Colonic mucosa (tissue), 4 donors: ENCODE results near the gene PIGT. TPM values are rescaled to one million over a fixed set of nuclear protein-coding genes. Genes with fewer than 3 reads are reported as not detected.
"Not testable (repeated sequence)": the region's sequence is repeated elsewhere in the genome, so short reads cannot be mapped to it uniquely, and the experiment has no call there.

Source experiments
- DNase-seq: peaks from one replicate; pipeline ENCODE4 v3.0.0-alpha.2; 2020
- H3K27ac ChIP-seq: fragments of 200-600 bp; one replicate; pipeline ENCODE4 v1.8.0; 2021
- H3K27me3 ChIP-seq: fragments of 200-600 bp; one replicate; pipeline ENCODE4 v1.8.0; 2021
- H3K36me3 ChIP-seq: fragments of 200-600 bp; one replicate; pipeline ENCODE4 v1.8.0; 2021
- H3K4me1 ChIP-seq: fragments of 200-600 bp; one replicate; pipeline ENCODE4 v1.8.0; 2021; ENCODE audit warnings: mild to moderate bottlenecking
- H3K4me3 ChIP-seq: fragments of 200-600 bp; one replicate; pipeline ENCODE4 v1.8.0; 2021
- H3K9ac ChIP-seq, 2 donors: one replicate each; pipeline ENCODE4 v1.7.0; 2013; ENCODE audit warnings: control low read depth in 2 of 2, low read depth in 2 of 2, low read length in 2 of 2
- H3K9me3 ChIP-seq: fragments of 200-600 bp; one replicate; pipeline ENCODE4 v1.8.0; 2021
- CTCF ChIP-seq: fragments of 200-600 bp; IDR thresholded peaks from one replicate; pipeline ENCODE4 v1.8.0; 2022; ENCODE audit warnings: antibody characterized with exemption, mild to moderate bottlenecking
- intact Hi-C: fragments of 100-400 bp; cut with DNase I; formaldehyde crosslinking; loops from one replicate; pipeline ENCODE4 v1.14.1; 2022
- microRNA-seq: library from miRNA; unstranded; fragments of <30 nt; microRNA quantifications from one replicate; pipeline ENCODE4, GENCODE V29; 2019
- total RNA-seq, 2 donors: library from RNA; stranded (reverse); fragmentation: NEBNext Ultra II Directional in 1 of 2; extraction: Animal tissue kit (Norgen Biotek cat#: 25700) in 1 of 2; gene quantifications; one replicate each; pipeline ENCODE4 v1.2.1, GENCODE V29; 2021
- donor health status: healthy.
- donor health status: DM: no; HTN: no; CAD: no.
- donor health status: DM: no; HTN: no; CAD: no.

The PIGT gene
- total RNA-seq, 2 donors from 2014 or later, result 129 to 140 TPM

GRCh38 chr20:45470937-45471336, 55.0 kb downstream of the PIGT start:
- Histone ChIP-seq H3K9ac (peak overlapping the region in 1 of 2 donors; percentile 62), H3K4me3 (peak overlapping the region; percentile 44), H3K9me3 (no peaks in the 10 kb centered on the region), H3K27ac (peak overlapping the region; percentile 81), H3K4me1 (peaks cover 5% of the 10 kb centered on the region), H3K36me3 (no peaks in the 10 kb centered on the region), H3K27me3 (peaks cover 8% of the 10 kb centered on the region)
- DNase-seq, result no peak
- TF ChIP-seq CTCF, result no peak
- intact Hi-C loops, result no loop called here

GRCh38 chr20:45472286-45472685, 56.3 kb downstream of the PIGT start:
- H3K27ac ChIP-seq, H3K27me3 ChIP-seq, H3K4me3 ChIP-seq, H3K9ac ChIP-seq, intact Hi-C loops, H3K9me3 ChIP-seq, H3K4me1 ChIP-seq, H3K36me3 ChIP-seq, DNase-seq: not testable (repeated sequence)

Small RNA genes lying within 50 kb of the gene (microRNA-seq; reads per million reads assigned to microRNA genes)
- gene MIR6812, result not detected

Other genes with a start within 250 kb of the PIGT start
- 100 to 1,000 TPM in 1 of 2 donors, 10 to 100 TPM in 1; 93.4 to 262 TPM for gene PI3, start 241.2 kb upstream of the PIGT start, total RNA-seq
- 1 to 10 TPM in 1 of 2 donors, under 1 TPM in 1; 0.42 to 1.0 TPM for gene SEMG1, start 209.1 kb upstream of the PIGT start, total RNA-seq
- not detected for gene SEMG2, start 194.8 kb upstream of the PIGT start, total RNA-seq
- gene SLPI, start 161.6 kb upstream of the PIGT start, total RNA-seq, result 100 to 1,000 TPM; 109 to 113 TPM
- under 1 TPM in 1 of 2 donors, not detected in 1; 0.74 TPM for gene RBPJL, start 109.3 kb upstream of the PIGT start, total RNA-seq
- gene MATN4, start 107.8 kb upstream of the PIGT start, total RNA-seq, result under 1 TPM in 1 of 2 donors, not detected in 1; 0.47 TPM
- 100 to 1,000 TPM in 1 of 2 donors, 10 to 100 TPM in 1; 70.9 to 146 TPM for gene SDC4, start 67.7 kb upstream of the PIGT start, total RNA-seq
- gene SYS1, start 53.0 kb upstream of the PIGT start, total RNA-seq, result 10 to 100 TPM; 24.4 to 27.7 TPM
- gene TP53TG5, start 37.8 kb upstream of the PIGT start, total RNA-seq, result 1 to 10 TPM in 1 of 2 donors, under 1 TPM in 1; 0.40 to 1.0 TPM
- gene DBNDD2, start 7.9 kb upstream of the PIGT start, total RNA-seq, result 100 to 1,000 TPM; 109 to 131 TPM
- gene WFDC2, start 53.6 kb downstream of the PIGT start, total RNA-seq, result 100 to 1,000 TPM; 117 to 285 TPM
- not detected for gene SPINT3, start 99.5 kb downstream of the PIGT start, total RNA-seq
- not detected for gene WFDC6, start 123.3 kb downstream of the PIGT start, total RNA-seq
- gene EPPIN, start 131.3 kb downstream of the PIGT start, total RNA-seq, result not detected
- gene WFDC8, start 163.1 kb downstream of the PIGT start, total RNA-seq, result not detected
- gene WFDC10A, start 213.6 kb downstream of the PIGT start, total RNA-seq, result not detected
- gene WFDC9, start 215.1 kb downstream of the PIGT start, total RNA-seq, result not detected